ENCODE data around the gene BLTP3A.
A peak's percentile ranks its signal among the peaks of the same experiment; 100 is the strongest.
"Not testable (repeated sequence)": the region's sequence is repeated elsewhere in the genome, so short reads cannot be mapped to it uniquely, and the experiment has no call there.

The BLTP3A gene

DNA sequence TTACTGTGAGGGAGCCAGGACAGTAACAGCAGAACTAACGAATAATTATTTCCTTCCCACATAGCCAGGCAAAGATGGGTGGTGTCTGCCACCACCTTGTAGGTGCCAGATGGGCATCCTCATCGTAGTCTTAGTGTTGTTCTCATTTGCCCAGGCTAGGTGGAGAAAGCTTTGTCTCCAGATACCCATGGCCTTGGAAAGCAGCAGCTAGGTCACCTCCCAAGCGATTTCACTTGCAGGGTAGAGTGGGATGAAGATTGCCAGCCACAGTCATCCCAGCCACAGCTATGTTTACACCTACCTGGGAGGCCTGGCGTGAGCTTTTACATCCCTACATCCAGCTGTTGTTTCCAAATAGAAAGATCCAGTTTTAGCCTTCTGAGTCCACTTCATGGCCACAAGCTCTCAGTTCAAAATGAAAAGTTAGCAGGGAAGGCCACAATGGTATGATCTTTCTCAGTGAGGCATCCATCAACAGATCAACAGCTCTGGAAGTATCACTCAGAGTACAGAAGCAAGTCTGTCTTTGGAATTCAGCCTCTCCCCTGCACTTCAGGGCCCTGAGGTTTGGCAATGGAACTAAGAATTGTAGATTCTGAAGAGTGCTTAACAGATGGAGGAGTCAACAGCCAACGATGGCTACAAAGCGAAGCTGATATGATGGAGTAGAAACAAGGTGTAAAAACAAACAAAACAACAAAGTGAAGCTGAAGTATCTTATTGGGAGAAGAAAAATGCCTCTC, 45.6 kb upstream of the BLTP3A start:
- Histone ChIP-seq H3K4me3 (ENCODE audit: low read depth, low read length) (no peak overlapping the region), H3K36me3 (replicated peaks) (no peaks in the 10 kb centered on the region), H3K27ac (no peak overlapping the region), H3K27me3 (replicated peaks) (no peaks in the 10 kb centered on the region)
- DNase-seq: no peak
- TF ChIP-seq CTCF (IDR thresholded peaks at IDR 0.05; ENCODE audit: low read depth, low read length, missing control alignments): no peak
- in situ Hi-C loops (cut with HindIII; ENCODE audit: low pct_ligation_motif_present, low sequenced_read_pairs): no loop called here

GRCh38 chr6:34748757-34749156, 43.1 kb upstream of the BLTP3A start:
- no peak for TF ChIP-seq CTCF (IDR thresholded peaks at IDR 0.05; ENCODE audit: low read depth, low read length, missing control alignments)
- Histone ChIP-seq H3K4me3 (ENCODE audit: low read depth, low read length) (no peak overlapping the region), H3K27ac (no peak overlapping the region), H3K36me3 (replicated peaks) (no peaks in the 10 kb centered on the region), H3K27me3 (replicated peaks) (no peaks in the 10 kb centered on the region)
- in situ Hi-C loops (cut with HindIII; ENCODE audit: low pct_ligation_motif_present, low sequenced_read_pairs): no loop called here
- no peak for DNase-seq

GRCh38 chr6:34756513-34756856, 35.4 kb upstream of the BLTP3A start:
- Histone ChIP-seq H3K4me3 (ENCODE audit: low read depth, low read length) (peak overlapping the region; percentile 97), H3K27ac (peak overlapping the region; percentile 90)
- H3K36me3 ChIP-seq (replicated peaks); in situ Hi-C loops (cut with HindIII; ENCODE audit: low pct_ligation_motif_present, low sequenced_read_pairs); H3K27me3 ChIP-seq (replicated peaks); DNase-seq: not testable (repeated sequence)
- peak; percentile 58 for TF ChIP-seq CTCF (IDR thresholded peaks at IDR 0.05; ENCODE audit: low read depth, low read length, missing control alignments)

DNA sequence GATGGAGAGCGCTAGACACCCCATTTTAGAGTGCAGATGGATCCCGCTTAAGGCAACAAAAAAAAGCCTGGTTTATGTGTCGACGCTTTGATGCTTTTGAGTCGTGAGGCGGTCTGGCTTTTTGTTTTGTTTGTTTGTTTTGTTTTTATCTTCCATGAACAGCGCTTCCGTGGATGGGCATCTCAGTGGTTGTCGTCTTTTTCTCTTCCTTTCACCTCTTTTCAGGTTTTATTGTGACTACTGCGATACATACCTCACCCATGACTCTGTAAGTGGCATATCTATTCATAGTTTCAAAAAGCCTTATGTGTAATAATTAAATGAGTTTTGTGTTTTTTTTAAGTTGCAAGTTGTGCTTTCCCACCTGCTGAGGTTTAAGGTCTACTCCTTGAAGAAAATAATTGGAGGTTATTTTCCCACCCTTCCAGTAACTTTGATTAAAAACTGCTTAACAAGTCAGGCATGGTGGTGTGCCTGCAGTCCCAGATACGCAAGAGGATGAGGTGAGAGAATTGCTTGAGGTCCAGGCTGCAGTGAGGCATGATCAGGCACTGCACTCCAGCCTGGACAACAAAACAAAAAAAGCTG, 34.1 kb upstream of the BLTP3A start:
- no peak for TF ChIP-seq CTCF (IDR thresholded peaks at IDR 0.05; ENCODE audit: low read depth, low read length, missing control alignments)
- Histone ChIP-seq H3K27me3 (replicated peaks) (no peaks in the 10 kb centered on the region), H3K4me3 (ENCODE audit: low read depth, low read length) (peak overlapping the region; percentile 97), H3K27ac (peak overlapping the region; percentile 90), H3K36me3 (replicated peaks) (peaks cover 14% of the 10 kb centered on the region)
- no peak for DNase-seq
- in situ Hi-C loops (cut with HindIII; ENCODE audit: low pct_ligation_motif_present, low sequenced_read_pairs): no loop called here

DNA sequence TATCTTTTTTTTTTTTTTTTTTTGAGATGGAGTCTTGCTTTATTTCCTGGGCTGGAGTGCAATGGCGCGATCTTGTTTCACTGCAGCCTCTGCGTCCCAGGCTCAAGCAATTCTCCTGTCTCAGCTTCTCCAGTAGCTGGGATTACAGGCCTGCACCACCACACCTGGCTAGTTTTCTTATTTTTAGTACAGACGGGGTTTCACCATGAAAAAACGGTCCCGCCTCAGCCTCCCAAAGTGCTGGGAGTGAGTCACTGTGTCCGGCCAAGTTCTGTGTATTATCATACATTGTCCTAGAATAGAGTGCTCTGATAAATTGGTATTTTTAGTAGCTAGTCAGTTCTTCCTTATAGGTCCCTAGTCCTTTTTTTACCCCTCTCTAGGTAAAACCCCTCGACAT, 31.8 kb upstream of the BLTP3A start:
- Histone ChIP-seq H3K27ac (no peak overlapping the region), H3K27me3 (replicated peaks) (no peaks in the 10 kb centered on the region), H3K4me3 (ENCODE audit: low read depth, low read length) (no peak overlapping the region), H3K36me3 (replicated peaks) (peaks cover 26% of the 10 kb centered on the region)
- in situ Hi-C loops (cut with HindIII; ENCODE audit: low pct_ligation_motif_present, low sequenced_read_pairs): no loop called here
- no peak for TF ChIP-seq CTCF (IDR thresholded peaks at IDR 0.05; ENCODE audit: low read depth, low read length, missing control alignments)
- no peak for DNase-seq

- in situ Hi-C loops (cut with HindIII; ENCODE audit: low pct_ligation_motif_present, low sequenced_read_pairs); H3K4me3 ChIP-seq (ENCODE audit: low read depth, low read length); DNase-seq; H3K27me3 ChIP-seq (replicated peaks); H3K27ac ChIP-seq: not testable (repeated sequence)
- peaks cover 34% of the 10 kb centered on the region for H3K36me3 ChIP-seq (replicated peaks)
These were observed 30.2 kb upstream of the BLTP3A start for GRCh38 chr6:34761681-34762080.

Measured in brain microvascular endothelial cell (primary cell).